ENCODE measurements around the gene C4orf36.

C4orf36 gene

DNA sequence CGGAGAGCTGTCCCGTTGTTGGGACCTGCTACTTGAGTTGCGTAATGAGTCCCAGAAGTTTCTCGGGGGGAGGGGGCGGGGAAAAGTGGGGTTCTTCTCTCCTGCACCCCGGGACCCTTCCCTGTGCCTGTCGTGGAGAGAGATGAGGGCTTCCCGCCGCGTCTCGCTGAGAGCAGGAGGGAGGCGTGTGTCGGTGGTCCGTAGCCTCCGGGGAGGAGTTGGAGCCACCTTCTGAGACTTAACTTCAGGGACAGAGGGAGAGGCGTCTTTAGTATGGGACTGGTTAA lies 43.3 kb upstream of the C4orf36 start:
- TF ChIP-seq, protein P1, sequence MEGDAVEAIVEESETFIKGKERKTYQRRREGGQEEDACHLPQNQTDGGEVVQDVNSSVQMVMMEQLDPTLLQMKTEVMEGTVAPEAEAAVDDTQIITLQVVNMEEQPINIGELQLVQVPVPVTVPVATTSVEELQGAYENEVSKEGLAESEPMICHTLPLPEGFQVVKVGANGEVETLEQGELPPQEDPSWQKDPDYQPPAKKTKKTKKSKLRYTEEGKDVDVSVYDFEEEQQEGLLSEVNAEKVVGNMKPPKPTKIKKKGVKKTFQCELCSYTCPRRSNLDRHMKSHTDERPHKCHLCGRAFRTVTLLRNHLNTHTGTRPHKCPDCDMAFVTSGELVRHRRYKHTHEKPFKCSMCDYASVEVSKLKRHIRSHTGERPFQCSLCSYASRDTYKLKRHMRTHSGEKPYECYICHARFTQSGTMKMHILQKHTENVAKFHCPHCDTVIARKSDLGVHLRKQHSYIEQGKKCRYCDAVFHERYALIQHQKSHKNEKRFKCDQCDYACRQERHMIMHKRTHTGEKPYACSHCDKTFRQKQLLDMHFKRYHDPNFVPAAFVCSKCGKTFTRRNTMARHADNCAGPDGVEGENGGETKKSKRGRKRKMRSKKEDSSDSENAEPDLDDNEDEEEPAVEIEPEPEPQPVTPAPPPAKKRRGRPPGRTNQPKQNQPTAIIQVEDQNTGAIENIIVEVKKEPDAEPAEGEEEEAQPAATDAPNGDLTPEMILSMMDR (IDR thresholded peaks at IDR 0.05; ENCODE audit: control extremely low read depth, extremely low read depth, low read depth, missing control alignments): no peak
- ChIA-PET POLR2A (interaction anchor here (0.7 to 2.8 kb wide), 4 partner anchors 63 to 341 kb away, joined by 3 to 47 read pairs (median 4); partner anchors contain the start of gene PTPN13), CTCF (interaction anchor here (1.0 to 9.3 kb wide), 19 partner anchors 9 to 437 kb away, joined by 3 to 106 read pairs (median 4); no protein-coding TSS in a partner anchor)
- DNase-seq (ENCODE audit: extremely low spot score): no peak

DNA sequence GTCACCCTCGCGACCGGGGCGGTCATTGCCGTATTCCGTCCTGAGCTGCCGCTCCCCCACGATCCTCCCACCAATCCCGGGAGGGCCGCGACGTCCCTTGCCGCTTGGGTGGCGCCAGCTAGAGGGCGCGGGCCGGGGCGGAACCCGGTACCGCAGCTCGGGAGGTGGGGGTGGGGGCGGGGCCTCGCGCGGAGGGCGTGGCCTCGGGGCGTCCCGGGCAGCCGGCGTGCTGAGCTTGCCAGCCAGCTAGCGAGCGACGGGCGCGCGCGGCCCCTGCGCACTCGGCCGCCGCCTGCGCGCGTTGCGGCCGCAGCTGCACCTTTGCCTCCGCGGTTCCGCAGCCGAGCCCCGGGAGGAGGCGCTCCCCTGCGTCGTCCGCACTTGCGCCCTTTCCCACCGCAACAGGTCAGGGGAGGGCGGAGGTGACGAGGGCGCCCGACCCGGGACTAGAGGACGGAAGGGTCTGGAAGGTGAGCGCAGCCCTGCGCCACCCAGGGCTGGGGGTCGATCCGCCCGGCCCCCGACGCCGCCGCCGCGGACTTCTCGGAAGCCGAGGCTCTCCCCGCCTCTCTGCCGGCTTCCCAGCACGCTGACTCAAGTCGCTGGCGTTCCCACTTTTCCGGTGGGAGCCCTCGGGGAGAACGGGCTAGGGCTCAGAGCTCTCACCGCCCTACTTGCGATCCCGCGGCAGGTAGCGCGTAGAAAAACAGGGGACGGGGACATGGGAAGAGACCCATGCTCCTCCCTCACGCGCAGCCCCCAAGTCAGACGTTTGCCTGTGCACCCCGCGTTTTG lies 42.7 kb upstream of the C4orf36 start, which contains the start of gene AFF1:
Gene AFF1, plus strand, starts transcription at position 241 of the 795 bp plus-strand sequence. CDS start 13,523 bp downstream, outside the sequence.
- CTCF ChIA-PET: interaction anchor here (0.7 to 9.3 kb wide), 32 partner anchors 8 to 436 kb away, joined by 3 to 106 read pairs (median 4); no protein-coding TSS in a partner anchor
- DNase-seq (ENCODE audit: extremely low spot score): peak; percentile 91
- POLR2A ChIA-PET: interaction anchor here (0.6 to 2.8 kb wide), 8 partner anchors 9 to 341 kb away, joined by 3 to 47 read pairs (median 4); partner anchors contain the start of gene PTPN13
- TF ChIP-seq, protein P1 (IDR thresholded peaks at IDR 0.05; ENCODE audit: control extremely low read depth, extremely low read depth, low read depth, missing control alignments): peak; percentile 55

DNA sequence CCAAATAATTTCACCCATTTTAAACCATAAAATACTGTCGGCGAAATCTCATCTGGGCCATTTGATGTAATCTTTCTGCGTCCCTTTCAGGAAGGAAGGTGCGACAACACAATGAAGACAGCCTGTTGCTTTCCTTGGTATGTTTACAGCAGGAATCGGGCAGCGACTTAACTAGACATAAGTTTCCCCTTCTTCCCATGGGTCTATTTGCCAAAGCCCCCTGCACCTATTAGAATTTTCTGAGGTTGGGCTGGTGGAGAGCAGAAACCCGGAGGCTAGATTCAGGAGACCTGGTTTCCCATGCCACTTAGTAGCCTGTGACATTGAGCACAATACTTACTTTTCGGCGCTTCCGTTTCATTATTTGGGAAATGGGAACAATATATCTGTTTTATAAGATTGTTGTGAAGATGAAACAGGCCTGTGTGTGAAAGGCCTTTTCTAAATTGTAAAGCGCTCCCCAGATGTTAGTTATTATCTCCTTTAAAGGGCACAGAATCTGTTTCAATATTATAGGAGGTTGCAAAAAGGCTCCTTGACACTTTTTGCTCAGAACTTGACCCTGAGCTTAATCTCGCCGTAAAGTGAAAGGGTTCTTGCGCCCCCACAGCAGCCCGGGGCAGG lies 42.0 kb upstream of the C4orf36 start:
- ChIA-PET CTCF (interaction anchor here (0.7 to 9.3 kb wide), 27 partner anchors 10 to 436 kb away, joined by 3 to 106 read pairs (median 5); no protein-coding TSS in a partner anchor), POLR2A (interaction anchor here (0.6 to 2.8 kb wide), 5 partner anchors 10 to 72 kb away, joined by 3 to 47 read pairs (median 5); no protein-coding TSS in a partner anchor)
- no peak for DNase-seq (ENCODE audit: extremely low spot score)
- TF ChIP-seq, protein P1 (IDR thresholded peaks at IDR 0.05; ENCODE audit: control extremely low read depth, extremely low read depth, low read depth, missing control alignments): no peak

DNA sequence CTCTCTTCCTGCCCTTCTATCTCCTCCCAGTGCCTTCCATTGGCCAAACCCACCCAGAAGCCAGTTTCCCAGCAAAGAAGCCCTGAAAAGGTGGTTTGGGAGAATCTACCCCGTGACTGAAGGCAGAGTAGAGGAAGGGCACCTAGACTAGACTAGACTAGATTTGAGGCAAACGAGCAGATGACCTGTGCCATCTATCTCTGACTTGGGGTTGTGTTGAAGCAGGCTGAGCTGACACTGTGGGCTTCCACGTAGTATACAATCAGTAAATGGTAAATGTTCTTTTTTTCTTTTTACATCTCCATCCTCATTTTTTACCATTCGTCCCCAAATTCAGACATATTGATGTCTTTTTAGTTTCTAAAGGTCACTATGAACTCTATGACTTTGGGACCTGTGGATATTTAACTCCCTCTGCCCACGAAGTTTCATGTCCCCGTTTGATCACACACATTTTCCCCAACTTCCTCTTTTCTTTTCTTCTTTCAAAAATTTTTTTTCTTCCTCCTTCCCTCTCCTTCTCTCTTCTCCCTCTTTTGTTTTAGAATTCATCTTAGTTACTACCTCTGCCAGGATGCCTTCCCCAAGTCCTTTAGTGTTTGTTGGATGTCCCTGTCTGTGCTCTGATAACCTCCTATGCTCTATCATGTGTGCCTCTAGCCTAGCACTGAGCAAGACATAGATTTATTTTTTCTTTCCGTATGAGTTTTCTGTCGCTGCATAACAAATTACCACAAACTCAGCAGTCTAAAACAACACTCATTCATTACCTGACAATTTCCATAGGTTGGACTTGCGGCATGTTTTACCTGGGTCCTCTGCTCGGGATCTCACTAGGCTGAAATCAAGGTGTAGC lies 36.4 kb upstream of the C4orf36 start:
- ChIA-PET POLR2A (interaction anchor here (0.7 to 1.6 kb wide), 2 partner anchors 78 to 1373 kb away, joined by 3 to 5 read pairs; no protein-coding TSS in a partner anchor), CTCF (interaction anchor here (0.8 to 3.9 kb wide), 6 partner anchors 8 to 430 kb away, joined by 3 to 21 read pairs (median 3); no protein-coding TSS in a partner anchor)
- TF ChIP-seq, protein P1 (IDR thresholded peaks at IDR 0.05; ENCODE audit: control extremely low read depth, extremely low read depth, low read depth, missing control alignments): no peak
- no peak for DNase-seq (ENCODE audit: extremely low spot score)

DNA sequence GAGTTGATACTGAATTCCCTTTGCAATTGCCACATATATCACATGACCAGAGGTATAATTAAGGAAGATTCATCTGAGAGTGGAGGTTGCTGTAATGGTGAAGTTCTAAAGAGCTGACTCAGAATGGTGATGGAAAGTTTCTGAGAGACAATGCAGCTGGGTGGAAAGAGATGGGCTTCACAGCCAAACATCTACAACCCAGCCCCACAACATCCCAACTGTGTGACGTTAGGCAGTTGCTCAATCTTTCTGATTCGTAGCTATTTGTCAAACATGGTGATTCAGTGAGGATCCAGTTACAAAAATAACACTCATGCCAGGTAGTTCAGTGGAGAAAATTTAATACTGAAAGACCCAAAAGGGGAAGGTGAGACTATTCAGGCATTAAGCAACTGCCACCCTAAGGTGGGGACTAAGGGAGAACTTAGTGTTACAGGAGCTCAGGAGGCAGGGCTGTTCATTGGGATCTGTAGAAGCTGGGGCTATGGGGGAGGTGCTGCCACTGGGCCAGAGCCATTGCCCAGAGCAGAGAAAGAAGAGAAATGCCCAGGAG lies 35.7 kb upstream of the C4orf36 start:
- no peak for DNase-seq (ENCODE audit: extremely low spot score)
- CTCF ChIA-PET: interaction anchor here (1.2 to 3.9 kb wide), 2 partner anchors 163 to 166 kb away, joined by 3 to 21 read pairs; no protein-coding TSS in a partner anchor
- POLR2A ChIA-PET: interaction anchor here (0.7 to 1.6 kb wide), 2 partner anchors 79 to 1372 kb away, joined by 3 to 5 read pairs; no protein-coding TSS in a partner anchor
- TF ChIP-seq, protein P1 (IDR thresholded peaks at IDR 0.05; ENCODE audit: control extremely low read depth, extremely low read depth, low read depth, missing control alignments): no peak

Measured in GM10248 (cell line).